GM18511 (cell line): Measurements from ENCODE around the gene PARN.
"Not testable (repeated sequence)": the region's sequence is repeated elsewhere in the genome, so short reads cannot be mapped to it uniquely, and the experiment has no call there.

Experiments used
- ATAC-seq: cut with Tn5 transposase; IDR thresholded peaks from one replicate; pipeline ENCODE4 v1.9.1; 2021; ENCODE audit warnings: mild to moderate bottlenecking, moderate library complexity; ENCODE audit not compliant: unreplicated experiment

The PARN gene

GRCh38 chr16:14445937-14446715, 183.9 kb downstream of the PARN start:
- ATAC-seq: no peak

GRCh38 chr16:14444979-14445810, 184.9 kb downstream of the PARN start:
- no peak for ATAC-seq

GRCh38 chr16:14441533-14441932, 188.5 kb downstream of the PARN start:
- ATAC-seq: not testable (repeated sequence)

GRCh38 chr16:14438256-14438655, 191.8 kb downstream of the PARN start:
- no peak for ATAC-seq

GRCh38 chr16:14437426-14437825, 192.6 kb downstream of the PARN start:
- ATAC-seq: no peak

- ATAC-seq: no peak
Measured at GRCh38 chr16:14436401-14436955, 193.6 kb downstream of the PARN start.

GRCh38 chr16:14434860-14435259, 195.2 kb downstream of the PARN start:
- no peak for ATAC-seq

GRCh38 chr16:14428971-14429637, 201.0 kb downstream of the PARN start:
- ATAC-seq: not testable (repeated sequence)

- no peak for ATAC-seq
Measured at GRCh38 chr16:14428043-14428442, 202.0 kb downstream of the PARN start.

- no peak for ATAC-seq
Measured at GRCh38 chr16:14427371-14427948, 202.6 kb downstream of the PARN start.

- no peak for ATAC-seq
Measured at GRCh38 chr16:14424595-14424994, 205.5 kb downstream of the PARN start.

- no peak for ATAC-seq
Measured at GRCh38 chr16:14423344-14423743, 206.7 kb downstream of the PARN start.

- no peak for ATAC-seq
Measured at GRCh38 chr16:14420721-14421488, 209.2 kb downstream of the PARN start.

- ATAC-seq: not testable (repeated sequence)
Measured at GRCh38 chr16:14420243-14420642, 209.8 kb downstream of the PARN start.

- no peak for ATAC-seq
Measured at GRCh38 chr16:14419817-14420216, 210.2 kb downstream of the PARN start.

GRCh38 chr16:14418795-14419225, 211.2 kb downstream of the PARN start:
- ATAC-seq: no peak

GRCh38 chr16:14416184-14416583, 213.9 kb downstream of the PARN start:
- no peak for ATAC-seq

- ATAC-seq: no peak
Measured at GRCh38 chr16:14415291-14415690, 214.8 kb downstream of the PARN start.

- ATAC-seq: no peak
Measured at GRCh38 chr16:14409563-14409962, 220.5 kb downstream of the PARN start.

GRCh38 chr16:14407786-14408399, 222.2 kb downstream of the PARN start:
- ATAC-seq: no peak
